Measurements from ENCODE around the gene PDCL2. TPM values are rescaled to one million over a fixed set of nuclear protein-coding genes. Genes with fewer than 3 reads are reported as not detected.

The PDCL2 gene
- total and polyA plus RNA-seq, 2 of the 13 experiments (the other 11 are each of a cell fraction or from before 2014, with no cell fraction given), result not detected

DNA sequence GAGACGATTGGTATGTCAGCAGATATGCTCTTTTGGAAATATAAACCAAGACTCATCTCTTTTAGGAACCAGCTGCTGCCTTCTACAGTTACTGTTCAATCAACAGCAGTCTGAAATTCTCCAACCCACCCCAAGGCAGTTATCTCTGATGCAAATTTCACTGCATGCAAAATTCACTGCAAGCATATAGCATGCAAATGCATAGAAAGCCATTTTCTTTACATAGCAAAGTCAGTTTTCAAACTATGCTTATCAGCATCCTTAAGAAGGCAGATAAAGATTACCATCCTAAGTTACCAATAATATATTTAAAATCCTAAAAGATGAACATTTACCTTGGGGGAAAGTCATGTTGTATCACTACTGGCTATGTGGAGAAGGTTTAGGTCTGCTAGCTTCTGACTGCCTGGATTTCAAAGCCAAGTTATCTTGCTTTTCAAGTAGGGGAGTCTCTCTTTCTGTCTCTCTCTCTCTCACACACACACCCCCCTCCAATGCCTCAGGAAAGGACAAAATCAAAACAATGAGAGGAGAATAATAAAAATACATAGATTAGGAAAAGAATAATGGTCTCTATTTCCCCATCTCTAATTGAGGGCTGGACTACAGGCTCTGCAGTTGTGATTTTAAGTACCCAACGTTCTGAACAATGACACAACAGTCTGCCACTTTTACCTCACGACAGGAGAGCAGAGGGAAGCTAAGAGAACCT, 42.5 kb upstream of the PDCL2 start (continued):
- TF ChIP-seq, protein P1, sequence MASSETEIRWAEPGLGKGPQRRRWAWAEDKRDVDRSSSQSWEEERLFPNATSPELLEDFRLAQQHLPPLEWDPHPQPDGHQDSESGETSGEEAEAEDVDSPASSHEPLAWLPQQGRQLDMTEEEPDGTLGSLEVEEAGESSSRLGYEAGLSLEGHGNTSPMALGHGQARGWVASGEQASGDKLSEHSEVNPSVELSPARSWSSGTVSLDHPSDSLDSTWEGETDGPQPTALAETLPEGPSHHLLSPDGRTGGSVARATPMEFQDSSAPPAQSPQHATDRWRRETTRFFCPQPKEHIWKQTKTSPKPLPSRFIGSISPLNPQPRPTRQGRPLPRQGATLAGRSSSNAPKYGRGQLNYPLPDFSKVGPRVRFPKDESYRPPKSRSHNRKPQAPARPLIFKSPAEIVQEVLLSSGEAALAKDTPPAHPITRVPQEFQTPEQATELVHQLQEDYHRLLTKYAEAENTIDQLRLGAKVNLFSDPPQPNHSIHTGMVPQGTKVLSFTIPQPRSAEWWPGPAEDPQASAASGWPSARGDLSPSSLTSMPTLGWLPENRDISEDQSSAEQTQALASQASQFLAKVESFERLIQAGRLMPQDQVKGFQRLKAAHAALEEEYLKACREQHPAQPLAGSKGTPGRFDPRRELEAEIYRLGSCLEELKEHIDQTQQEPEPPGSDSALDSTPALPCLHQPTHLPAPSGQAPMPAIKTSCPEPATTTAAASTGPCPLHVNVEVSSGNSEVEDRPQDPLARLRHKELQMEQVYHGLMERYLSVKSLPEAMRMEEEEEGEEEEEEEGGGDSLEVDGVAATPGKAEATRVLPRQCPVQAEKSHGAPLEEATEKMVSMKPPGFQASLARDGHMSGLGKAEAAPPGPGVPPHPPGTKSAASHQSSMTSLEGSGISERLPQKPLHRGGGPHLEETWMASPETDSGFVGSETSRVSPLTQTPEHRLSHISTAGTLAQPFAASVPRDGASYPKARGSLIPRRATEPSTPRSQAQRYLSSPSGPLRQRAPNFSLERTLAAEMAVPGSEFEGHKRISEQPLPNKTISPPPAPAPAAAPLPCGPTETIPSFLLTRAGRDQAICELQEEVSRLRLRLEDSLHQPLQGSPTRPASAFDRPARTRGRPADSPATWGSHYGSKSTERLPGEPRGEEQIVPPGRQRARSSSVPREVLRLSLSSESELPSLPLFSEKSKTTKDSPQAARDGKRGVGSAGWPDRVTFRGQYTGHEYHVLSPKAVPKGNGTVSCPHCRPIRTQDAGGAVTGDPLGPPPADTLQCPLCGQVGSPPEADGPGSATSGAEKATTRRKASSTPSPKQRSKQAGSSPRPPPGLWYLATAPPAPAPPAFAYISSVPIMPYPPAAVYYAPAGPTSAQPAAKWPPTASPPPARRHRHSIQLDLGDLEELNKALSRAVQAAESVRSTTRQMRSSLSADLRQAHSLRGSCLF (CRISPR knock-in tag; IDR thresholded peaks at IDR 0.05; ENCODE audit: borderline replicate concordance), result no peak
- TF ChIP-seq REST (IDR thresholded peaks at IDR 0.05; ENCODE audit: borderline replicate concordance in 1 of 2, low read depth in 1 of 2, low read length in 2 of 2) (no peak), ZNF879 (CRISPR knock-in tag; IDR thresholded peaks at IDR 0.05) (no peak), SNAPC2 (CRISPR knock-in tag; IDR thresholded peaks at IDR 0.05) (no peak), NCOA1 (CRISPR knock-in tag; IDR thresholded peaks at IDR 0.05) (no peak), JARID2 (CRISPR knock-in tag; IDR thresholded peaks at IDR 0.05; ENCODE audit: insufficient replicate concordance) (no peak)
- TF ChIP-seq, protein P2, sequence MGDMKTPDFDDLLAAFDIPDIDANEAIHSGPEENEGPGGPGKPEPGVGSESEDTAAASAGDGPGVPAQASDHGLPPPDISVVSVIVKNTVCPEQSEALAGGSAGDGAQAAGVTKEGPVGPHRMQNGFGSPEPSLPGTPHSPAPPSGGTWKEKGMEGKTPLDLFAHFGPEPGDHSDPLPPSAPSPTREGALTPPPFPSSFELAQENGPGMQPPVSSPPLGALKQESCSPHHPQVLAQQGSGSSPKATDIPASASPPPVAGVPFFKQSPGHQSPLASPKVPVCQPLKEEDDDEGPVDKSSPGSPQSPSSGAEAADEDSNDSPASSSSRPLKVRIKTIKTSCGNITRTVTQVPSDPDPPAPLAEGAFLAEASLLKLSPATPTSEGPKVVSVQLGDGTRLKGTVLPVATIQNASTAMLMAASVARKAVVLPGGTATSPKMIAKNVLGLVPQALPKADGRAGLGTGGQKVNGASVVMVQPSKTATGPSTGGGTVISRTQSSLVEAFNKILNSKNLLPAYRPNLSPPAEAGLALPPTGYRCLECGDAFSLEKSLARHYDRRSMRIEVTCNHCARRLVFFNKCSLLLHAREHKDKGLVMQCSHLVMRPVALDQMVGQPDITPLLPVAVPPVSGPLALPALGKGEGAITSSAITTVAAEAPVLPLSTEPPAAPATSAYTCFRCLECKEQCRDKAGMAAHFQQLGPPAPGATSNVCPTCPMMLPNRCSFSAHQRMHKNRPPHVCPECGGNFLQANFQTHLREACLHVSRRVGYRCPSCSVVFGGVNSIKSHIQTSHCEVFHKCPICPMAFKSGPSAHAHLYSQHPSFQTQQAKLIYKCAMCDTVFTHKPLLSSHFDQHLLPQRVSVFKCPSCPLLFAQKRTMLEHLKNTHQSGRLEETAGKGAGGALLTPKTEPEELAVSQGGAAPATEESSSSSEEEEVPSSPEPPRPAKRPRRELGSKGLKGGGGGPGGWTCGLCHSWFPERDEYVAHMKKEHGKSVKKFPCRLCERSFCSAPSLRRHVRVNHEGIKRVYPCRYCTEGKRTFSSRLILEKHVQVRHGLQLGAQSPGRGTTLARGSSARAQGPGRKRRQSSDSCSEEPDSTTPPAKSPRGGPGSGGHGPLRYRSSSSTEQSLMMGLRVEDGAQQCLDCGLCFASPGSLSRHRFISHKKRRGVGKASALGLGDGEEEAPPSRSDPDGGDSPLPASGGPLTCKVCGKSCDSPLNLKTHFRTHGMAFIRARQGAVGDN (CRISPR knock-in tag; IDR thresholded peaks at IDR 0.05), result no peak
